Lung microvascular endothelial cell (primary cell): Measurements from ENCODE around the gene CPNE4. TPM values are rescaled to one million over a fixed set of nuclear protein-coding genes. Genes with fewer than 3 reads are reported as not detected.
"Not testable (repeated sequence)": the region's sequence is repeated elsewhere in the genome, so short reads cannot be mapped to it uniquely, and the experiment has no call there.

Experiments
- DNase-seq, 2 donors: peaks; one replicate each; pipeline versions ENCODE4 v3.0.0 to v3.0.0-alpha.2; 2010; ENCODE audit warnings: low read depth in 2 of 2
- total RNA-seq: library from RNA; depleted of rRNA; stranded (reverse); fragments of >200 nt; gene quantifications from 2 replicates; pipeline ENCODE4 v1.2.1, GENCODE V29; 2014

The CPNE4 gene
- total RNA-seq, 1 donor from 2014 or later = not detected

DNA sequence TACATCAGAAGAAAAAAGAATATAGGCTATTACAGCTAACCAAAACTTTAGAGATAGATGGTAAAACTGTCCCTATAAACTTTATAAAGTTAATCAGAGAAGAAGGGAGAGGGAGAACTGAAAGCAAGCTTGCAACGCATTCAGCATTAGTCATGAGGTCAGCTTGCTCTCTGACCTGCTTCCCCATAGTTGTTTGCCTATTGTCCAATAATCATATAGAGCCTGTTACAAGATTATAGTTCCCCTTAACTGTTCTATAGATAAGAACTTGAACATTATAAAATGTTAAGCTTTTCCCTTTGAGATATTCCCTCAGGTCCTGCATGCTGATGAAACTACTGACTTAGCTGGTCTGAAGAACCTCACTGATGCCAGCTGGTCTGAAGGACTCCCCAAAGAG, 74.5 kb downstream of the CPNE4 start:
- no peak for DNase-seq

- no peak for DNase-seq
These were observed 76.8 kb downstream of the CPNE4 start for GRCh38 chr3:131957980-131958379.

DNA sequence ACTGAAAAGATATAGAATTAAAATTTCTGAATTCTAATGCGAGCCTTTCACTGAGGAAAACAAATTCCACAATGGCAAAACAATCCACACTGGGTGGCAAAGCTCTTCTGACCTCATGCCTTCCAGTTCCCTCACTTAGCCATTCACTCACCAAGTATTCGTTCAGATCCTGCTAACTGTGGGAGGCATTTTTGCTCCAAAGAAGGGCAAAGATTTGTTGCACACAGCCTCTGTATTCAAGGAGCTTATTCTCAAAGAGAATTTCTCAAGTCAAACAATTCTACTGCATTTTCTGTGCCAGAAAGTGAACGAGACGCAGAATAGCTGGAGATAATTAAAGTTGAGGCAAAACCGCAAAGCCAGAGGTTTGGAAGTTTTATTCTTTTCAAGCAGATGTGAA, 77.3 kb downstream of the CPNE4 start:
- DNase-seq = no peak

GRCh38 chr3:131948806-131949205, 86.0 kb downstream of the CPNE4 start:
- no peak for DNase-seq

- no peak for DNase-seq
These were observed 90.1 kb downstream of the CPNE4 start for GRCh38 chr3:131944676-131945075.

- no peak for DNase-seq
These were observed 101.1 kb downstream of the CPNE4 start for GRCh38 chr3:131933665-131934064.

DNA sequence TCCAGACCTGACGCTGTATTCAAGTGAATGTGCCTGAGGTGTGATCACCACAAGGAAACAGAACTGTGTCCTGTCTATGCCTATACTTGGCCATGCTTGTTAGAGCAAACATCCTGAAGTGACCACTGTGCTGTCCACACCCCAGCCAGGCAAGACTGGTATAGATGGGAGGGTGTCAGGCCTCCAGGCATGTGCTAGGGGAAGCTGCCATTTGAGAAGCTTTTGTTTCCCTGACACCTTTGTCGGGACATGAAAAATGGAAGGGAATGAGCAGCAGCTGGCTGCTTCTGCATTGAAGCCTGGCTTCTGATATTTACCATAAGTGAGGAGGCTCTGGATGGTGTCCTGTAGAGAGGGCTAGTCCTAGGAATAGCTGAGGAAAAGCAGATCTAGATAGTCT, 106.2 kb downstream of the CPNE4 start:
- no peak for DNase-seq

GRCh38 chr3:131925571-131925970, 109.2 kb downstream of the CPNE4 start:
- DNase-seq = no peak

DNA sequence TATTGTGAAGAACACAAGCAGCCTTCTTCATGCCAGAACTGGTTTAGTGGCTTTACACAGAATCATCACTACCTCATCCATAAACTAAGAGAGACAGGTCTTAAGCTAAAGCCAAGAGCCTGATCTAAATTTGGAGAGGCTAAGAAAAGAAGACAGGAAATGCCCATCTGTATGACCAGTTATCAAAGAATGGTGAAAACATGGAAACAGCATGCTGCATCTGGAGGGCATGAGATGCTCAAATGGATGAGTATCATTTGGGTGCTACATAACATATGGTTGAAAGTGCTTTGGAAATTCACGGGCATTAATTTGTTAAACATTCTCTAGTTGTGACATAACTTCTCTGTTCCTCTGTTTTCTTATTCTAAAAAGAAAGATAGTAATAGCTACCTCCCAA, 112.5 kb downstream of the CPNE4 start:
- DNase-seq = no peak

DNA sequence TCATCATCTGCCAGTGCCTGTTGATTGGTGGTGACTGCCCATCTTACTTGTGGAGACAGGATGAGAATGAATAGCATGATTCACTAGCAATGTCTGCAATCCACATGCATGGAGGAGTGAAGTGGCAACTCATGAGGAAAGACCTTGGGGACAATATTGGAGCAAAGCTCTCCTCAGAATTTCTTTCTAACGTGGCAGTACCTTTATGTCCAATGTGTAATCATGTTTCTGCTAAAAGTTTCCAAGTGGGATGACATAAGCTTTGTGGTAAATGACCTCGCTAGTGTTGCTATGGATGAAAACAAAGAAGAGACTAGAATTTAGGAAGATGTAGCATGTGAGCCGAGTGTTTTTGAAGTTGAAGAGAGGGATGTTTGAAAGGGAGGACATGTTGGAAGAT, 117.8 kb downstream of the CPNE4 start:
- DNase-seq = no peak

- DNase-seq = no peak
These were observed 120.6 kb downstream of the CPNE4 start for GRCh38 chr3:131914090-131914691.

- no peak for DNase-seq
These were observed 122.6 kb downstream of the CPNE4 start for GRCh38 chr3:131912255-131912654.

DNA sequence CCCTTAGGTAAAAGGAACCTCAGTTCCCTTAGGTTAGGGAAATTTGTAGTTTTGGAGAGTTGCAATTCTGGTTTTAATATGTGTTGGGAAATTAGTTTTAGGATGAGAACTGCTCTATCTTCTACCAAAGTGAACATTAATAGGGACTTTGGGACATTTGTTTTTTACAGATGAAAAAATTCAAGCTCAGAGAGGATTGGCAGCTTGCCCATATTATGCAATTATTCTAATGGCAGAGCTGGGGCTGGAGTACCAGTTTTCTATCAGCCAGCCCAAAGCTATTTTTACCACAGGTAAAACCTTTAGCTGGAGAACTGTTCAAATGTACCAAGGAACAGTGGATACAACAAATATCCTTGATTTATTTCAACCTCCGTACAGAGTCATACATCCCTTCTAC, 127.0 kb downstream of the CPNE4 start:
- DNase-seq = no peak

GRCh38 chr3:131903988-131904415, 130.8 kb downstream of the CPNE4 start:
- DNase-seq = peak in 1 of 2 donors; percentile 12

- DNase-seq = no peak
These were observed 133.1 kb downstream of the CPNE4 start for GRCh38 chr3:131901686-131902085.

DNA sequence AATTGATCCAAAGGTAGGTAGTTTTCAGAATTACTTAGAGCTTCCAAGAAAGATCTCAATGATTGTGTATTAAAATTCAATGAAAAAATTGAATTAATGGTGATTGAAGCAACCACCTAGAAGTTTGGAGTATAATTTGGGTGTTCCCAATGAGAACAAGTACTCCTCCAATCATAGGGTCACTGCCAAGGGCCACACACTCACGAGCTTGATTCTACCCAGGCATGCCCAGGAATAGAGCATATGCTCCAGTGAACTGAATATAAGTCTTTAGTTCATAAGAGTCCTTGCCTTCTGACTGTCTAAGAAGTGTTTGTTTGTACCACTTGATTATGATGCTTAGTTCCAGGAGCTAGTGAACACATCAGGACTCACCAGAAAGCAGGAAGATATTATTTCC, 133.9 kb downstream of the CPNE4 start:
- no peak for DNase-seq

DNA sequence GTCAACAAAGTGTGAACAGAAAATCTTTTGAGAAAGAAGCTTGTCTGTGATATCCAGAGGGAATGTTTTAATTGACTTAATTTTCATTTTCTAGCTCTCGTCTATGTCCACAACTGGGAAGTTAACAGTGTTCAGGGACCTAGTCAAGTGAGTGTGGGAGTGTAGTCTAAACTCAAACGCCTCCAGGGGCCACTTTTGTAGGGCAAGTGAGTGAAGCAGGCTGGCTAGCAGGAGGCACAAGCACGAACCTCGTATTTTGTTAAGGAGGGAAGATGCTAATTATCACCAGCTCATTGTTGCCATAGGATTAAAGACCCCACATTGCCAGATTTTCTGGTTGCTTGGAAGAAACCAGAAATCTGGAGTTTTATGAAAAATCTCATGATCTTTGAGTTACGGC, 135.8 kb downstream of the CPNE4 start:
- DNase-seq = no peak

DNA sequence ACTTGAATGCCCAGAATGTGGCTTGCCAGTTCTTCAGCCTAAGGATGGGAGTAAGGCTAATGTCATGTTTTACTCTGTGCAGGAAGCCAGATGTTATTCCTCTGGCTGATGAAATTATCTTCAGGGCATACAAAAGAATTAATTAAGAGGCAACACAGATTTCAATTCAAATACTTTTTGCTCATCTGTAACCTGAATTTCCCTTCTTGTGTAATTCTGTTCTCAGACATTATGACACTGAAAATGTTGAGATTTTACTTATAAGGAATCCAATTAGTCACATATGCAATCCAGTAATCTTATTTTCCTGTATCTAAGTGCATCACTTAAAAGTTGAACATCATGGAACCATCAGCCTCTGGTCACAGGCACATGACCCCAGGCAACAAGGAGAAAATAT, 136.5 kb downstream of the CPNE4 start:
- DNase-seq = no peak

DNA sequence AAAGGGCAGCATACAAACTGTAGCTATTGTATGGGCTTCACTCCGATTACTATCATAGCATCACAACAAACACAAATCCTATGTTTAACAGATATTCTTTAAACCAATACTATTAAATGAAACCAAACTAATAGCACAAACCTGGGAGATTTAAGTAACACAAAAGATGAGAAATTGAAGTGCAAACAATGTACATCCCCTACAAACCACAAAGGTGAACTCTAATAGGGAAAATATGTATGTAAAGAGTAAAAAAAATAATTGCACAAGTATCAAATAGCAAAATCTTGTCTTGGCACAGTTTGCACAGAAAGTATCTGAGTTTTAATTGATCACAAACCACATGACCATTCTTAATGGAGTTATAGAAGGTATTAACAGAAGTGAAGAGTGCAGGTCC, 138.5 kb downstream of the CPNE4 start:
- no peak for DNase-seq

GRCh38 chr3:131895766-131896165, 139.0 kb downstream of the CPNE4 start:
- DNase-seq = no peak

DNA sequence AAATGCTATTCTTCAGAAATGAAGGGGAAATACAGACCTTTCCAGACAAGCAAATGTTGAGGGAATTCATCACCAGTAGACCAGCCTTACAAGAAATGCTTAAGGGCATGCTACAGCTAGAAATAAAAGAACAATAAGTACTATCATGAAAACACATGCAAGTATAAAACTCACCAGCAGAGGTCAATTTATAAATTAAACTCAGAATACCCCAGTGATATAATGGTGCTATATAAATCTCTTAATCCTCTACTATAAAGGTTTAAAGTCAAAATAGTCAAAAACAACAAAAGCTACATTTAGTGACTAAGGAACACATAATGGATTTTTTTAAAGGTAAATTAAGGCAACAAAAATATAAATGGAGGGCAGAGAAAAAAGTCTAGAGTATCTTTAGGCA, 142.5 kb downstream of the CPNE4 start:
- DNase-seq = no peak

DNA sequence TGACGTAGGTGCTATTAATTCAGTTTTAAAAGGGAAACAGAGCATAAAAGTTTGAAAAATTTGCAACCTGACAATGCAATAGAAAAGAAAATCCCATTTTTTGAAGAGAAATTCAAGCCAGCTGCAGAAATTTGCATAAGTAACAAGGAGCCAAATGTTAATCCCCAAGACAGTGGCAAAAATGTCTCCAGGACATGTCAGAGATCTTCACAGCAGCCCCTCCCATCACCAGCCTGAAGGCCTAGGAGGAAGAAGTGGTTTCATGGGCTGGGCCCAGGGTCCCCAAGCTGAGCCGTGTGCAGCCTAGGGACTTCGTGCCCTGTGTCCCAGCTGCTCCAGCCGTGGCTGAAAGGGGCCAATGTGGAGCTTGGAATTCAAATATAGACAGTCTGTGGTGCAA, 148.9 kb downstream of the CPNE4 start:
- not testable (repeated sequence) for DNase-seq

- DNase-seq = no peak
These were observed 151.0 kb downstream of the CPNE4 start for GRCh38 chr3:131883711-131884407.

DNA sequence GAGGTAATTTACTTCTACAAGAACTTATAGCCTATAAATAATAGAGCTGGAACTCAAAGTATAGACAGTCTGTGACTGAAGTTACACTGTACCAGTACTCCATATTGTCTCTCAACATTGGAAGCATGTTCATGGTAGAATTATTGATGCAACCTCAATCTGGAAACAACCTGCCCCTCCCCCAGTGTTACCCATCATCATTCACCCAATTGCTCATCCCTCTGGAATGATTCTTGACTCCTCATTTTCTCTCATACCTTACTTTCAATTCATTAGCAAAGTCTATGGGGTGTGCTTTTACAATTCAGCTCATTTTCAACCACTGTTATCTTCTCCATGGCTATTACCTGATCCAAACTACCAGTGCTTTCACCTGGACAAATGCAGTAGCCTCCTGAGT, 151.7 kb downstream of the CPNE4 start:
- no peak for DNase-seq
